Measurements from ENCODE around the gene CAMK2B.

Gene CAMK2B

DNA sequence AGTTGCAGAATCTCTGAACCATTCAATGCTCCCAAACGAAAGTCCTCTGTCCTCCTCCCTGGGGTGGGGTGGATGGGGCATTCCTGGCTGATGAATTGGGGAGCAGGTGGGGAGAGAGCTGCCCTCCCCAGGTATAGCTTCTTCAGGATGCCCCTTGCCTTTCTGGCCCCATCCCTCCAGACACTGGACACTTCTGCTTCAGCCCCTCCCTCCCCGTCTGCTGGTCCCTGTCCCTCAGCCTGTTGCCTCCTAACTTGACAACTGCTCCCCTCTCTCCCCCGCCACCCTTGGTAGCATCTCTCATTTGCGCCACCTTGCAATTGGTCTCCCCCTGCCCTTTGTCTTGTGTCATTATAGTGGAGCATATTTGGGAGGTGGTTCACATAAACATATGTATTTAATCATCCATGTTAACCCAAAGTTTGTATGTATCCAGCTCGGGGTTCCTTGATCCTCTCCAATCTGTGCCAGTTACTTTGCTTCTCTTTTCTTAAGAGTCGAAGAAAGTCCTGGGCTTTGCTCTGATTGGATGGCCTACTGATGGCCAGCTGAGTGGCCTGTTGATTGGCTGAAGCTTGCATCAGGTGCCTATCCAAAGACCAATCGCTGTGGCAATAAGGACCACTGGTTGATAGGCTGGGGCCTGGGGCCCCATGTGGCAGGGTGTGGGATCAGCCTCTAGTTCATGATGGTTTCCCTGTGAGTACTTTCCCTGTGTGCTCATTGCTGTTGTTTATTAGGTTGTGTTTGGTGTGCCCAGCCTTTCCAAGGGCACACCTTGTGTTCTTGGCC is 132.2 kb downstream of the CAMK2B start:
- no peak overlapping the region for H3K4me3 Mint-ChIP-seq
- TF ChIP-seq, protein P1, sequence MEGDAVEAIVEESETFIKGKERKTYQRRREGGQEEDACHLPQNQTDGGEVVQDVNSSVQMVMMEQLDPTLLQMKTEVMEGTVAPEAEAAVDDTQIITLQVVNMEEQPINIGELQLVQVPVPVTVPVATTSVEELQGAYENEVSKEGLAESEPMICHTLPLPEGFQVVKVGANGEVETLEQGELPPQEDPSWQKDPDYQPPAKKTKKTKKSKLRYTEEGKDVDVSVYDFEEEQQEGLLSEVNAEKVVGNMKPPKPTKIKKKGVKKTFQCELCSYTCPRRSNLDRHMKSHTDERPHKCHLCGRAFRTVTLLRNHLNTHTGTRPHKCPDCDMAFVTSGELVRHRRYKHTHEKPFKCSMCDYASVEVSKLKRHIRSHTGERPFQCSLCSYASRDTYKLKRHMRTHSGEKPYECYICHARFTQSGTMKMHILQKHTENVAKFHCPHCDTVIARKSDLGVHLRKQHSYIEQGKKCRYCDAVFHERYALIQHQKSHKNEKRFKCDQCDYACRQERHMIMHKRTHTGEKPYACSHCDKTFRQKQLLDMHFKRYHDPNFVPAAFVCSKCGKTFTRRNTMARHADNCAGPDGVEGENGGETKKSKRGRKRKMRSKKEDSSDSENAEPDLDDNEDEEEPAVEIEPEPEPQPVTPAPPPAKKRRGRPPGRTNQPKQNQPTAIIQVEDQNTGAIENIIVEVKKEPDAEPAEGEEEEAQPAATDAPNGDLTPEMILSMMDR (IDR thresholded peaks at IDR 0.05; ENCODE audit: unreplicated experiment in 3 of 3), result no peak
- peaks cover 6% of the 10 kb centered on the region for H3K27me3 Mint-ChIP-seq (ENCODE audit: low read depth)
- no peaks in the 10 kb centered on the region for H3K36me3 Mint-ChIP-seq (ENCODE audit: low read depth)
- no peaks in the 10 kb centered on the region for H3K9me3 Mint-ChIP-seq
- peaks cover 9% of the 10 kb centered on the region for H3K4me1 Mint-ChIP-seq
- H3K27ac Mint-ChIP-seq, result peak overlapping the region in 1 of 3 experiments; percentile 84

DNA sequence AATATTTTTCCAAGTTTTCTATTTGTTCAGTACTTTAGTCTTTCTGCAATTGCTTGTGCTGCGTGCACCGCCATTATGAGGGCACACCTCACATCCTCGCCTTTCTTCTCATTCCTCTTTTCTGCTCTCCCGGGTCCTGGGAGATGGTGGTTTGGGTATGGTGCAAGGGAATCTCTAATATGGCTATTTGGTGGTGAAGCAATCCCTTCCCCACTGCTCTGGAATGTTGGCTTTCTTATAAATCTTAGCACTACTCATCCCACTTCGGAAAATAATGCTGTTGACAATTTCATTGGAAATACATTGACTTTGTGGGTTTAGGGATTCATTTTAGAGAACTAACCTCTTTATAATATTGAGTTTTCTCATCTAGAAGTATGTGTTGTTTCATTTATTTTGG is 134.2 kb downstream of the CAMK2B start:
- Mint-ChIP-seq H3K27ac (no peak overlapping the region), H3K36me3 (ENCODE audit: low read depth) (no peaks in the 10 kb centered on the region), H3K9me3 (no peaks in the 10 kb centered on the region), H3K27me3 (ENCODE audit: low read depth) (peaks cover 3% of the 10 kb centered on the region), H3K4me3 (no peak overlapping the region), H3K4me1 (peaks cover 10% of the 10 kb centered on the region)
- TF ChIP-seq, protein P1 (IDR thresholded peaks at IDR 0.05; ENCODE audit: unreplicated experiment in 3 of 3), result no peak

DNA sequence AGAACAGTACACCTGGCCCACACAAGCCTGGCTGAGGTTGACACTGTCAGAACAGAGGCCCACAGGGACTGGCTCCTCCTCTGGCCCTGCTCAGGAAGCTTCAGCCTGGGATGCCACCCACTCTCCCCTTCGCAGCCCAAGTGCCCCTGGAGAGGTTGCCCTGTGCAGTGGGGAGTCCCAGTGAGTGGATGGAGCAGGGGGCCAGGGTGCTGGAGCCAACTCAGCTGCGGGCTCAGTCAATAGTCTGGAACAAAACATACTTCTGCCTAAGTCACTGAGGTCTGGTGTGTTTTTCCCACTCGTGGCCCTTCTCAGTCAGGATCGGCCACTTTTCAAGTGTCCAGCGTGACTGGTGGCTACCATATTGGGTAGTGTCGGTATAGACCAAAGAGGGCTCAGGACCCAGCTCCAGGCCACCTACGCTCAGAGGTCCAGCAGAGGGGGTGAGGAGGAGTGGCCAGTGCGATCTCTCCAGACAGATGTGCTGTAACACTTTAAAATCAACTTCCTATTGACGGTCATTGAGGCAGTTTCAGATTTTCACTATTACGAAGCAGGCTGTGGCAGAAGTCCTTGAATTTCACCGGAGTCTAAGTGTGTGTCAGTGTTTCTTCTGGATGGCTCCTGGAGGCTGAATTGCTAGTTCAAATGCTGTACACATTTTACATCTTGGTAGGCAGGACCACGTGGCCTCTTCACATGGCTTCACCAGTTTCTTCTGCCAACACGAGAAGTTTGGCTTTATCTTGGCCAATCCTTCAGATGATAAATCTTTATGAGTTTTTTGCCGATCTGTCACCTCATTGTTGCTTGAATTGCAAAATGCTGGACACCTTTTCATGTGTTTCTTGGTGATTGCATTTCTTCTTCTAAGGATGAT is 135.2 kb downstream of the CAMK2B start:
- Mint-ChIP-seq H3K27ac (peak overlapping the region in 1 of 3 experiments; percentile 50), H3K9me3 (no peaks in the 10 kb centered on the region), H3K27me3 (ENCODE audit: low read depth) (peaks cover 3% of the 10 kb centered on the region), H3K4me3 (no peak overlapping the region), H3K36me3 (ENCODE audit: low read depth) (no peaks in the 10 kb centered on the region), H3K4me1 (peaks cover 8% of the 10 kb centered on the region)
- TF ChIP-seq, protein P1 (IDR thresholded peaks at IDR 0.05; ENCODE audit: unreplicated experiment in 3 of 3), result no peak

DNA sequence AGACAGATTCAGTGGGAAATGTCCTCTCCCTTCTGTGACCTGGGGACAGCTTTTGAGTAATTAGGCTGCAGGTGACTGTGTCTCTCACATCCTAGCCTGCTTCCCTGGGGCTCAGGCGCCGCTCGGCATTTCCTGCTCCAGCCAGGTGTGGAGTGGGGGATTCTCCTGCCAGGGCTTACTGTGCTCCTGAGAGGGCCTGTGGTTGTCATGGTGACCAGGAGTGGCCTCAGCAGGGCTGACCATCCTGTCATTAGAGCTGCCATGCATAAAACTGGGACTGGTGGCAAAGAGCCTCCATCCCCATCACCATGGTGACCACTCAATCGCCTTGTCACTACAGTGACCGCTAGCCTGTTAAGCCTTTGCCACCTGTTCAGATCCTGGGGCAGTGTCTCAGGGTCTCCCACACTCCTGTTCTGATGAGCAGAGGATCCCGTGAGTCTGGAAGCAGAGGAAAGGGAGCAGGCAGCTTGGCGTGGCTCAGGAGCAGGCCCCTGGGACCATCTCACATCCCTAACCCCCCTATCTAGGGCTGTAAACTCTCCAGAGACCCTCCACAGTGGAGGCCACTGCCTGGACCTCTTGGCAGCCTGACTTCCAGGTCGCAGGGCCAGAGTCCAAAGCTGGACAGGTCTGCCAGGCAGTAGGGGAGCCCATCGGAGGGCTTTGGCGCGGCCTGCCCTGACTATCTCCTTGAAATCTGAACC is 136.0 kb downstream of the CAMK2B start, which contains the start of gene GCK:
Gene GCK (minus strand): TSS at position 154 of the 707 bp plus-strand sequence. CDS start 486 bp downstream, outside the sequence.
- TF ChIP-seq, protein P1 (IDR thresholded peaks at IDR 0.05; ENCODE audit: unreplicated experiment in 3 of 3), result no peak
- no peaks in the 10 kb centered on the region for H3K36me3 Mint-ChIP-seq (ENCODE audit: low read depth)
- H3K27me3 Mint-ChIP-seq (ENCODE audit: low read depth), result peaks cover 4% of the 10 kb centered on the region
- peaks cover 15% of the 10 kb centered on the region for H3K4me1 Mint-ChIP-seq
- no peaks in the 10 kb centered on the region for H3K9me3 Mint-ChIP-seq
- H3K27ac Mint-ChIP-seq, result peak within 1 kb of the TSS in 1 of 3 experiments; percentile 91
- H3K4me3 Mint-ChIP-seq, result peak within 1 kb of the TSS in 1 of 3 experiments; percentile 45

DNA sequence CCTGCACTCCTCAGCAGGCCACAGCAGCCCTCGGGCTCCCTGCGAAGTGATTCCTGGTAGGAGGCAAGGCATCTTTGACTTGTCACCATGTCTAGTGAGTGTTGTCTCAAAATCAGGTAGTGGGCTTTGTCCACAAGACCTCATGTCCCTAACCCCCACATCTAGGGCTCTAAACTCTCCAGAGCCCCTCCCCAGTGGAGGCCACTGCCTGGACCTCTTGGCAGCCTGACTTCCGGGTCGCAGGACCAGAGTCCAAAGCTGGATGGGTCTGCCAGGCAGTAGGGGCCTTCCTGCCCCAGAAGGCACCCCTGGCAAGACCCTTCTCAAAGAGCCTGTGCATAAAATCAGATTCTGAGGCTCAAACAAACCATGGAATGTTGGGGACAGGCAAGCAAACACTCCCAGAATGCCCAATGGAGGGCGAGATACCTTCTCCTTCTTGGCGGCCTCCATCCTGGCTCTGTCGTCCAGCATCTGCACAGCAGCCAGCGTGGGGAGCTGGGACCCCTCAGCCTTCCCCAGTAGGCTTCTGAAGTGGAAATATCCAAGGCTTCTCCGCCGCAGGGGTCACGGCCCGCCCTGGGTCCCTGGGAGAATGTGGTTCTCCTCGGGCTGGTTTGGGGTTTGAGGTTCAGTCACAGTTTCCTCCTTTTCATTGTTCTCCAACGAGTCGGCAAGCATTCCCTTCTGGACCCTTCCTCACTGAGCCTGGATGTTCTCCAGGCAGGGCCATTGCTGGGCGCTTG is 136.7 kb downstream of the CAMK2B start:
- Mint-ChIP-seq H3K9me3 (no peaks in the 10 kb centered on the region), H3K36me3 (ENCODE audit: low read depth) (no peaks in the 10 kb centered on the region), H3K4me3 (peak overlapping the region in 1 of 3 experiments; percentile 29), H3K27me3 (ENCODE audit: low read depth) (peaks cover 6% of the 10 kb centered on the region), H3K4me1 (peaks cover 23% of the 10 kb centered on the region), H3K27ac (peak overlapping the region in 1 of 3 experiments; percentile 91)
- TF ChIP-seq, protein P1 (IDR thresholded peaks at IDR 0.05; ENCODE audit: unreplicated experiment in 3 of 3), result no peak
